Lower leg skin (tissue), 4 donors: ENCODE data around the gene ETHE1. TPM values are rescaled to one million over a fixed set of nuclear protein-coding genes. Genes with fewer than 3 reads are reported as not detected.

Experiments
- DNase-seq, 2 donors: peaks; one replicate each; pipeline ENCODE4 v3.0.0-alpha.2; 2019; ENCODE audit warnings: low spot score in 2 of 2
- H3K4me3 ChIP-seq: fragments of 200-600 bp; sonication (generic); 2 replicates; pipeline ENCODE4 v1.5.1; 2017; ENCODE audit warnings: mild to moderate bottlenecking, low read depth; ENCODE audit not compliant: poor library complexity, severe bottlenecking
- CTCF ChIP-seq, 3 donors: fragments of 450-650 bp; IDR thresholded peaks; one replicate each; pipeline ENCODE4 v1.5.1; 2016; ENCODE audit warnings: antibody characterized with exemption in 3 of 3, mild to moderate bottlenecking in 3 of 3, moderate library complexity in 2 of 3
- POLR2A ChIP-seq, 2 donors: fragments of 450-650 bp; IDR thresholded peaks; one replicate each; pipeline ENCODE4 v1.6.1; 2016 to 2017; ENCODE audit warnings: antibody characterized with exemption in 2 of 2, mild to moderate bottlenecking in 1 of 2, moderate library complexity in 1 of 2
- WGBS, 2 donors: methylation state at CpG; one replicate each; pipeline ENCODE4 v1.1.5; 2018; 5-methylcytosine and 5-hydroxymethylcytosine counted together
- intact Hi-C: fragments of 100-400 bp; cut with DNase I; formaldehyde crosslinking; loops from one replicate; pipeline ENCODE4 v1.15.0; 2023; ENCODE audit warnings: low total_unique reads
- total RNA-seq, 4 donors: library from RNA; depleted of rRNA; stranded (reverse); fragments of >200 nt; gene quantifications; one replicate each; pipeline ENCODE4 v1.1.0, GENCODE V29; 2016

ETHE1 gene
- total RNA-seq, 4 donors from 2014 or later = 63.4 to 79.3 (median 72.8) TPM

- WGBS, 2 donors = 87 to 90% methylated on average over 5 of the region's 5 CpGs
- TF ChIP-seq CTCF (IDR thresholded peaks at IDR 0.05) (no peak), POLR2A (IDR thresholded peaks at IDR 0.05) (no peak)
- intact Hi-C loops = no loop called here
- no peak for DNase-seq
- H3K4me3 ChIP-seq = no peak overlapping the region
Observed at GRCh38 chr19:43506629-43507028, 20.4 kb downstream of the ETHE1 start.

- TF ChIP-seq POLR2A (IDR thresholded peaks at IDR 0.05) (no peak), CTCF (IDR thresholded peaks at IDR 0.05) (no peak)
- no peak for DNase-seq
- 93 to 96% methylated on average over 5 of the region's 5 CpGs for WGBS, 2 donors
- intact Hi-C loops = no loop called here
- H3K4me3 ChIP-seq = no peak overlapping the region
Observed at GRCh38 chr19:43505941-43506340, 21.1 kb downstream of the ETHE1 start.

- 91 to 93% methylated on average over 3 of the region's 3 CpGs for WGBS, 2 donors
- no peak overlapping the region for H3K4me3 ChIP-seq
- DNase-seq = no peak
- intact Hi-C loops = no loop called here
- TF ChIP-seq POLR2A (IDR thresholded peaks at IDR 0.05) (no peak), CTCF (IDR thresholded peaks at IDR 0.05) (no peak)
Observed at GRCh38 chr19:43505186-43505456, 21.9 kb downstream of the ETHE1 start.

DNA sequence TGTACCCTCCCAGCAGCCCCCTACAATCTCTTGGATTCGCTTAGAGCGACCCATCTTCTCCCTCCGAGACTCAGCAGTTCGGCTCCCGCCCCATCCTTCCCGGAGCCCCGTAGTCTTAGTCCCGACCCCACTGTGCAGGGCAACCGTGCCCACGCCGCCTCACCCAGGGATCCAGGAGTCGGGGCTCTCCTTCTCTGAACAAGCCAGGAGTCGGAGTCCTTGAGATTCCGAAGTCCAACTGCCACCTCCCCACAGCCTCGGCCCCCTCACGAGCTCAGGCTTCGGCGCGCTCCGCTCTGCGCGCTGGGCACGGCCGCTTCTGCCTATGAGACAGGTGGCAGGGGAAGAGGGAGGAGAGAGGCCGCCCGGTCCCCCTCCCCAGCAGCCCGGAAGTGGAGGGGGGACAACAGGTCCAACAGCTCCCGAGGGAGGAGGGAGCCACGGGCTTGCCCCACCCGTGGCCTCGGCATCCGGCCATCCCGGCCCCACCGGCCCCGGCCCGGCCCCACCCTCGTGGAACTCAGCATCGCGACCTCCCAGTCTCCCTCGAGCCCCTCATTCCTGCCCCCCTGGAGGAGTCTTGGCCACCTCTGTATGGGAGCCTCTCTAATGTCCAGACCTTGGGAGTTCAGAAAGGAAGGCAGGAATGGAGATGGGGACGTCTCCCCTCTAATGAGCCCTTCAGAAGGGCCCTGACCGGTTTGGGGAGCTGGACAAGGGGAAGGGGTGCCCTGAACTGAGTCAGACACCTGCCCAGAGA lies 22.4 kb downstream of the ETHE1 start, which contains the start of gene PHLDB3:
PHLDB3 (minus strand) TSS at position 321 of the 760 bp plus-strand sequence. CDS start 628 bp downstream, outside the sequence.
- WGBS, 2 donors = 3 to 8% methylated on average over 14 to 34 of the region's 42 CpGs
- no peak for TF ChIP-seq CTCF (IDR thresholded peaks at IDR 0.05)
- TF ChIP-seq POLR2A (IDR thresholded peaks at IDR 0.05) = no peak
- peak within 1 kb of the TSS; percentile 84 for H3K4me3 ChIP-seq
- intact Hi-C loops = no loop called here
- peak in 1 of 2 donors; percentile 92 for DNase-seq

GRCh38 chr19:43503501-43504425 lies 23.2 kb downstream of the ETHE1 start:
- TF ChIP-seq POLR2A (IDR thresholded peaks at IDR 0.05) = no peak
- TF ChIP-seq CTCF (IDR thresholded peaks at IDR 0.05) = no peak
- H3K4me3 ChIP-seq = peak overlapping the region; percentile 84
- peak; percentile 97 to 99 for DNase-seq
- intact Hi-C loops = no loop called here
- 0 to 1% methylated on average over 58 to 64 of the region's 64 CpGs for WGBS, 2 donors
